H9 (cell line): ENCODE measurements around the gene PHAF1. TPM values are rescaled to one million over a fixed set of nuclear protein-coding genes. Genes with fewer than 3 reads are reported as not detected.

Experiments used
- DNase-seq: peaks from one replicate; pipeline ENCODE4 v3.0.0-alpha.2; 2017
- H2AFZ ChIP-seq: one replicate; pipeline ENCODE4 v1.6.1; 2013; ENCODE audit warnings: mild to moderate bottlenecking, low read length, control low read depth, moderate library complexity
- H2AK5ac ChIP-seq: 2 replicates; pipeline ENCODE4 v1.6.1; 2013; ENCODE audit warnings: low read length, control low read depth, mixed read lengths; ENCODE audit not compliant: insufficient read length
- H2BK120ac ChIP-seq: one replicate; pipeline ENCODE4 v1.6.1; 2013; ENCODE audit warnings: low read depth, mild to moderate bottlenecking, low read length, control low read depth, inconsistent platforms; ENCODE audit not compliant: poor library complexity, severe bottlenecking
- H2BK12ac ChIP-seq: 2 replicates; pipeline ENCODE4 v1.6.1; 2013; ENCODE audit warnings: low read length, control low read depth, mixed read lengths, low read depth; ENCODE audit not compliant: insufficient read length
- H2BK15ac ChIP-seq: 2 replicates; pipeline ENCODE4 v1.6.1; 2013; ENCODE audit warnings: low read depth, low read length, control low read depth
- H2BK20ac ChIP-seq: one replicate; pipeline ENCODE4 v1.6.1; 2013; ENCODE audit warnings: low read depth, mild to moderate bottlenecking, low read length, control low read depth, inconsistent platforms; ENCODE audit not compliant: poor library complexity, severe bottlenecking
- H2BK5ac ChIP-seq: 2 replicates; pipeline ENCODE4 v1.6.1; 2013; ENCODE audit warnings: low read length, control low read depth, mixed read lengths; ENCODE audit not compliant: insufficient read length
- H3K14ac ChIP-seq: 2 replicates; pipeline ENCODE4 v1.6.1; 2013; ENCODE audit warnings: low read length, control low read depth; ENCODE audit not compliant: insufficient read depth
- H3K18ac ChIP-seq: 2 replicates; pipeline ENCODE4 v1.6.1; 2013; ENCODE audit warnings: low read depth, mild to moderate bottlenecking, mixed read lengths, low read length, control low read depth; ENCODE audit not compliant: insufficient read length
- H3K23ac ChIP-seq: 2 replicates; pipeline ENCODE4 v1.6.1; 2013; ENCODE audit warnings: low read length, control low read depth, mixed read lengths, low read depth; ENCODE audit not compliant: insufficient read length
- H3K23me2 ChIP-seq: 2 replicates; pipeline ENCODE4 v1.6.1; 2013; ENCODE audit warnings: low read depth, mild to moderate bottlenecking, mixed read lengths, low read length, control low read depth; ENCODE audit not compliant: insufficient read length, poor library complexity, severe bottlenecking
- H3K27ac ChIP-seq: 2 replicates; pipeline ENCODE4 v1.5.1; 2013; ENCODE audit warnings: low read length, control low read depth, mixed read lengths, low read depth; ENCODE audit not compliant: insufficient read length
- H3K27me3 ChIP-seq: 2 replicates; pipeline ENCODE4 v1.6.1; 2013; ENCODE audit warnings: low read length, control low read depth, inconsistent platforms; ENCODE audit not compliant: insufficient read depth
- H3K4ac ChIP-seq: 2 replicates; pipeline ENCODE4 v1.6.1; 2013; ENCODE audit warnings: low read depth, mild to moderate bottlenecking, control low read depth, inconsistent platforms, low read length, moderate library complexity
- H3K4me1 ChIP-seq: 2 replicates; pipeline ENCODE4 v1.6.1; 2013; ENCODE audit warnings: low read length, control low read depth, inconsistent platforms; ENCODE audit not compliant: insufficient read depth
- H3K4me2 ChIP-seq: 2 replicates; pipeline ENCODE4 v1.6.1; 2013; ENCODE audit warnings: low read length, control low read depth, mixed read lengths; ENCODE audit not compliant: insufficient read length, insufficient read depth
- H3K56ac ChIP-seq: 2 replicates; pipeline ENCODE4 v1.6.1; 2013; ENCODE audit warnings: low read depth, mild to moderate bottlenecking, mixed read lengths, low read length, control low read depth; ENCODE audit not compliant: insufficient read length
- H3K79me1 ChIP-seq: 2 replicates; pipeline ENCODE4 v1.6.1; 2013; ENCODE audit warnings: low read depth, mild to moderate bottlenecking, moderate library complexity, low read length, control low read depth, inconsistent platforms; ENCODE audit not compliant: insufficient read depth, poor library complexity, severe bottlenecking
- H3K79me2 ChIP-seq: 2 replicates; pipeline ENCODE4 v1.6.1; 2013; ENCODE audit warnings: low read length, control low read depth, inconsistent platforms; ENCODE audit not compliant: insufficient read depth
- H3K9ac ChIP-seq: 2 replicates; pipeline ENCODE4 v1.6.1; 2013; ENCODE audit warnings: low read length, control low read depth, mixed read lengths; ENCODE audit not compliant: insufficient read length; ENCODE audit errors: extremely low read depth
- H3K9me3 ChIP-seq: one replicate; pipeline ENCODE4 v1.6.1; 2013; ENCODE audit warnings: low read depth, low read length, inconsistent platforms; ENCODE audit not compliant: control insufficient read depth
- H3T11ph ChIP-seq: one replicate; pipeline ENCODE4 v1.6.1; 2013; ENCODE audit warnings: mild to moderate bottlenecking, low read length, control low read depth, inconsistent platforms
- H4K20me1 ChIP-seq: one replicate; pipeline ENCODE4 v1.6.1; 2013; ENCODE audit not compliant: control insufficient read depth, insufficient read length, insufficient read depth
- H4K5ac ChIP-seq: 2 replicates; pipeline ENCODE4 v1.6.1; 2013; ENCODE audit warnings: low read depth, mild to moderate bottlenecking, mixed read lengths, low read length, control low read depth; ENCODE audit not compliant: insufficient read length
- H4K8ac ChIP-seq: replicated peaks from 2 replicates; pipeline ENCODE4 v1.6.1; 2013; ENCODE audit warnings: low read length, control low read depth, mixed read lengths, low read depth; ENCODE audit not compliant: insufficient read length
- H4K91ac ChIP-seq: 2 replicates; pipeline ENCODE4 v1.6.1; 2013; ENCODE audit warnings: low read depth, mild to moderate bottlenecking, moderate library complexity, mixed read lengths, low read length, control low read depth; ENCODE audit not compliant: insufficient read length
- H3K27ac Mint-ChIP-seq, 3 experiments: 2 replicates in 2 of 3; 3 replicates in 1 of 3; pipeline ENCODE4 v1.8.0; 2020 to 2021; ENCODE audit warnings: mixed read lengths in 3 of 3, mild to moderate bottlenecking in 1 of 3, moderate library complexity in 1 of 3
- H3K27me3 Mint-ChIP-seq: 2 replicates; pipeline ENCODE4 v1.8.0; 2021; ENCODE audit warnings: low read depth, mild to moderate bottlenecking, moderate library complexity, mixed read lengths
- H3K36me3 Mint-ChIP-seq, 3 experiments: 2 replicates in 2 of 3; 3 replicates in 1 of 3; pipeline ENCODE4 v1.8.0; 2020 to 2021; ENCODE audit warnings: low read depth in 3 of 3, mixed read lengths in 3 of 3; ENCODE audit not compliant: insufficient read depth in 1 of 3
- H3K4me1 Mint-ChIP-seq, 2 experiments: 2 replicates each; pipeline ENCODE4 v1.8.0; 2020; ENCODE audit warnings: mixed read lengths in 2 of 2
- H3K4me3 Mint-ChIP-seq, 2 experiments: 2 replicates in 1 of 2; 3 replicates in 1 of 2; pipeline ENCODE4 v1.8.0; 2020 to 2021; ENCODE audit warnings: mild to moderate bottlenecking in 2 of 2, mixed read lengths in 2 of 2, moderate library complexity in 1 of 2
- H3K9me3 Mint-ChIP-seq, 2 experiments: 2 replicates in 1 of 2; 3 replicates in 1 of 2; pipeline ENCODE4 v1.8.0; 2020; ENCODE audit warnings: mild to moderate bottlenecking in 2 of 2, mixed read lengths in 2 of 2, moderate library complexity in 1 of 2
- WGBS: extraction: QIAGEN DNeasy Blood & Tissue Kit; methylation state at CpG from one replicate; pipeline ENCODE4 v1.1.7; 2013; ENCODE audit warnings: missing lambda C conversion rate, low lambda C conversion rate, mixed read lengths; ENCODE audit not compliant: insufficient read length; ENCODE audit errors: extremely low coverage; 5-methylcytosine and 5-hydroxymethylcytosine counted together
- total RNA-seq: library from RNA; stranded (reverse); gene quantifications from 2 replicates; pipeline ENCODE4 v1.2.1, GENCODE V29; 2021
- TF ChIP-seq, protein P1 (sequence below): fragments of 200-600 bp; sonication (generic); conservative IDR thresholded peaks from 3 replicates; pipeline ENCODE4 v1.8.0; 2021; ENCODE audit warnings: antibody characterized with exemption, mild to moderate bottlenecking

Gene PHAF1
- total RNA-seq, 1 experiment from 2014 or later: 18.8 TPM

GRCh38 chr16:67156143-67156844, 46.6 kb downstream of the PHAF1 start:
- Mint-ChIP-seq H3K27ac (no peak overlapping the region), H3K9me3 (peaks cover 0 to 9% of the 10 kb centered on the region in 2 experiments; a peak in 3 of 5 replicates)

More at GRCh38 chr16:67156143-67156844, 46.6 kb downstream of the PHAF1 start:
- Histone ChIP-seq H3K56ac (no peak overlapping the region), H3K4ac (no peak overlapping the region), H3K23ac (no peak overlapping the region), H3K79me2 (no peaks in the 10 kb centered on the region), H3T11ph (no peak overlapping the region), H2BK20ac (no peak overlapping the region), H2BK5ac (no peak overlapping the region), H4K5ac (no peak overlapping the region), H2AK5ac (no peak overlapping the region), H4K20me1 (no peaks in the 10 kb centered on the region), H2BK120ac (no peak overlapping the region), H2BK12ac (no peak overlapping the region), H3K79me1 (no peaks in the 10 kb centered on the region), H3K27ac (no peak overlapping the region), H4K91ac (no peak overlapping the region), H4K8ac (no peak overlapping the region), H3K27me3 (peaks cover 83% of the 10 kb centered on the region), H2AFZ (no peak overlapping the region), H3K9me3 (no peaks in the 10 kb centered on the region), H3K18ac (no peak overlapping the region), H2BK15ac (no peak overlapping the region), H3K23me2 (peaks cover 21% of the 10 kb centered on the region), H3K14ac (no peak overlapping the region), H3K4me2 (no peak overlapping the region), H3K9ac (no peak overlapping the region), H3K4me1 (no peaks in the 10 kb centered on the region)
- Mint-ChIP-seq H3K27me3 (peaks cover 100% of the 10 kb centered on the region), H3K36me3 (no peaks in the 10 kb centered on the region; a peak in 1 of 7 replicates), H3K4me1 (peaks cover 12 to 20% of the 10 kb centered on the region in 2 experiments), H3K4me3 (no peak overlapping the region)
- TF ChIP-seq, protein P1, sequence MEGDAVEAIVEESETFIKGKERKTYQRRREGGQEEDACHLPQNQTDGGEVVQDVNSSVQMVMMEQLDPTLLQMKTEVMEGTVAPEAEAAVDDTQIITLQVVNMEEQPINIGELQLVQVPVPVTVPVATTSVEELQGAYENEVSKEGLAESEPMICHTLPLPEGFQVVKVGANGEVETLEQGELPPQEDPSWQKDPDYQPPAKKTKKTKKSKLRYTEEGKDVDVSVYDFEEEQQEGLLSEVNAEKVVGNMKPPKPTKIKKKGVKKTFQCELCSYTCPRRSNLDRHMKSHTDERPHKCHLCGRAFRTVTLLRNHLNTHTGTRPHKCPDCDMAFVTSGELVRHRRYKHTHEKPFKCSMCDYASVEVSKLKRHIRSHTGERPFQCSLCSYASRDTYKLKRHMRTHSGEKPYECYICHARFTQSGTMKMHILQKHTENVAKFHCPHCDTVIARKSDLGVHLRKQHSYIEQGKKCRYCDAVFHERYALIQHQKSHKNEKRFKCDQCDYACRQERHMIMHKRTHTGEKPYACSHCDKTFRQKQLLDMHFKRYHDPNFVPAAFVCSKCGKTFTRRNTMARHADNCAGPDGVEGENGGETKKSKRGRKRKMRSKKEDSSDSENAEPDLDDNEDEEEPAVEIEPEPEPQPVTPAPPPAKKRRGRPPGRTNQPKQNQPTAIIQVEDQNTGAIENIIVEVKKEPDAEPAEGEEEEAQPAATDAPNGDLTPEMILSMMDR: no peak
- peak; percentile 25 for DNase-seq
- no CpG with 5 or more reads among the region's 15 CpGs for WGBS
